ENCODE measurements around the gene KIF26B.

DNA sequence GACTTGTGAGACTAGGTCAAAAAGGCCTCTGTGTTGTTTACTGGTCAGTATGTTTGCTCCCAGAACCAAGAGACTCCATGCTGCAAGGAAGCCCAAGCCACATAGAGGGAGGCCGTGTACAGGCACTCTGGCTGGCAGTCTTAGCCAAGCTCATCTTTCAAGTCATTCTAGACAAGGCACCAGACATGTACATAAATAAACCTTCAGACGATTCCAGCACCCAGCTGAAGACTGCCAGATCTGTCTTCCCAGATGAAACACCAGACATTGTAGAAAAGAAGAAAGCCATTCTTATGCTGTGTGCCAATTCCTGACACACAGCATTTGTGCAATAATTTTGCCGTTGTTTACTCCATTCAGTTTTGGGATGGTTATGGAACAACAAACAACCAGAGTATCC lies 595.5 kb downstream of the KIF26B start:
- TF ChIP-seq EZH2 (IDR thresholded peaks at IDR 0.05; ENCODE audit: low read depth, unreplicated experiment) (no peak), EZH2phosphoT487 (IDR thresholded peaks at IDR 0.05; ENCODE audit: unreplicated experiment) (no peak)
- TF ChIP-seq, protein P1, sequence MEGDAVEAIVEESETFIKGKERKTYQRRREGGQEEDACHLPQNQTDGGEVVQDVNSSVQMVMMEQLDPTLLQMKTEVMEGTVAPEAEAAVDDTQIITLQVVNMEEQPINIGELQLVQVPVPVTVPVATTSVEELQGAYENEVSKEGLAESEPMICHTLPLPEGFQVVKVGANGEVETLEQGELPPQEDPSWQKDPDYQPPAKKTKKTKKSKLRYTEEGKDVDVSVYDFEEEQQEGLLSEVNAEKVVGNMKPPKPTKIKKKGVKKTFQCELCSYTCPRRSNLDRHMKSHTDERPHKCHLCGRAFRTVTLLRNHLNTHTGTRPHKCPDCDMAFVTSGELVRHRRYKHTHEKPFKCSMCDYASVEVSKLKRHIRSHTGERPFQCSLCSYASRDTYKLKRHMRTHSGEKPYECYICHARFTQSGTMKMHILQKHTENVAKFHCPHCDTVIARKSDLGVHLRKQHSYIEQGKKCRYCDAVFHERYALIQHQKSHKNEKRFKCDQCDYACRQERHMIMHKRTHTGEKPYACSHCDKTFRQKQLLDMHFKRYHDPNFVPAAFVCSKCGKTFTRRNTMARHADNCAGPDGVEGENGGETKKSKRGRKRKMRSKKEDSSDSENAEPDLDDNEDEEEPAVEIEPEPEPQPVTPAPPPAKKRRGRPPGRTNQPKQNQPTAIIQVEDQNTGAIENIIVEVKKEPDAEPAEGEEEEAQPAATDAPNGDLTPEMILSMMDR (conservative IDR thresholded peaks at IDR 0.05; ENCODE audit: low read depth in 2 of 2) = no peak
